Ectodermal cell (in vitro differentiated cells): ENCODE data around the gene RAP1GDS1. TPM values are rescaled to one million over a fixed set of nuclear protein-coding genes. Genes with fewer than 3 reads are reported as not detected.

Source experiments
- H3K27ac ChIP-seq: 2 replicates; pipeline ENCODE4 v1.7.0; 2013; ENCODE audit warnings: mild to moderate bottlenecking, low read depth, low read length; ENCODE audit not compliant: insufficient read depth, poor library complexity, severe bottlenecking
- H3K27me3 ChIP-seq: 2 replicates; pipeline ENCODE4 v1.7.0; 2013; ENCODE audit warnings: mild to moderate bottlenecking, low read length; ENCODE audit not compliant: insufficient read depth, control insufficient read depth, poor library complexity, severe bottlenecking
- H3K36me3 ChIP-seq: one replicate; pipeline ENCODE4 v1.7.0; 2013; ENCODE audit warnings: low read length; ENCODE audit not compliant: control insufficient read depth, insufficient read depth
- H3K4me1 ChIP-seq: one replicate; pipeline ENCODE4 v1.7.0; 2013; ENCODE audit warnings: low read length; ENCODE audit not compliant: control insufficient read depth, insufficient read depth
- H3K4me3 ChIP-seq: 2 replicates; pipeline ENCODE4 v1.7.0; 2013; ENCODE audit warnings: low read depth, low read length, control low read depth; ENCODE audit not compliant: insufficient read depth
- H3K9me3 ChIP-seq: 2 replicates; pipeline ENCODE4 v1.7.0; 2013; ENCODE audit warnings: mild to moderate bottlenecking, low read length, moderate library complexity; ENCODE audit not compliant: control insufficient read depth
- WGBS, 2 experiments: methylation state at CpG; one replicate each; pipeline ENCODE4 v1.1.7; 2013; ENCODE audit warnings: missing lambda C conversion rate in 2 of 2; 5-methylcytosine and 5-hydroxymethylcytosine counted together
- polyA plus RNA-seq, 4 experiments: library from polyadenylated mRNA; stranded (reverse); fragments of 50-300 nt; gene quantifications; one replicate each; pipeline ENCODE4 v1.2.3, GENCODE V29; 2013

Gene RAP1GDS1, protein sequence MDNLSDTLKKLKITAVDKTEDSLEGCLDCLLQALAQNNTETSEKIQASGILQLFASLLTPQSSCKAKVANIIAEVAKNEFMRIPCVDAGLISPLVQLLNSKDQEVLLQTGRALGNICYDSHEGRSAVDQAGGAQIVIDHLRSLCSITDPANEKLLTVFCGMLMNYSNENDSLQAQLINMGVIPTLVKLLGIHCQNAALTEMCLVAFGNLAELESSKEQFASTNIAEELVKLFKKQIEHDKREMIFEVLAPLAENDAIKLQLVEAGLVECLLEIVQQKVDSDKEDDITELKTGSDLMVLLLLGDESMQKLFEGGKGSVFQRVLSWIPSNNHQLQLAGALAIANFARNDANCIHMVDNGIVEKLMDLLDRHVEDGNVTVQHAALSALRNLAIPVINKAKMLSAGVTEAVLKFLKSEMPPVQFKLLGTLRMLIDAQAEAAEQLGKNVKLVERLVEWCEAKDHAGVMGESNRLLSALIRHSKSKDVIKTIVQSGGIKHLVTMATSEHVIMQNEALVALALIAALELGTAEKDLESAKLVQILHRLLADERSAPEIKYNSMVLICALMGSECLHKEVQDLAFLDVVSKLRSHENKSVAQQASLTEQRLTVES
- 44.9 TPM for polyA plus RNA-seq (2013, experiment 1 of 4)
- polyA plus RNA-seq (2013, experiment 2 of 4), result 36.6 TPM
- 34.8 TPM for polyA plus RNA-seq (2013, experiment 3 of 4)
- polyA plus RNA-seq (2013, experiment 4 of 4), result 34.9 TPM

DNA sequence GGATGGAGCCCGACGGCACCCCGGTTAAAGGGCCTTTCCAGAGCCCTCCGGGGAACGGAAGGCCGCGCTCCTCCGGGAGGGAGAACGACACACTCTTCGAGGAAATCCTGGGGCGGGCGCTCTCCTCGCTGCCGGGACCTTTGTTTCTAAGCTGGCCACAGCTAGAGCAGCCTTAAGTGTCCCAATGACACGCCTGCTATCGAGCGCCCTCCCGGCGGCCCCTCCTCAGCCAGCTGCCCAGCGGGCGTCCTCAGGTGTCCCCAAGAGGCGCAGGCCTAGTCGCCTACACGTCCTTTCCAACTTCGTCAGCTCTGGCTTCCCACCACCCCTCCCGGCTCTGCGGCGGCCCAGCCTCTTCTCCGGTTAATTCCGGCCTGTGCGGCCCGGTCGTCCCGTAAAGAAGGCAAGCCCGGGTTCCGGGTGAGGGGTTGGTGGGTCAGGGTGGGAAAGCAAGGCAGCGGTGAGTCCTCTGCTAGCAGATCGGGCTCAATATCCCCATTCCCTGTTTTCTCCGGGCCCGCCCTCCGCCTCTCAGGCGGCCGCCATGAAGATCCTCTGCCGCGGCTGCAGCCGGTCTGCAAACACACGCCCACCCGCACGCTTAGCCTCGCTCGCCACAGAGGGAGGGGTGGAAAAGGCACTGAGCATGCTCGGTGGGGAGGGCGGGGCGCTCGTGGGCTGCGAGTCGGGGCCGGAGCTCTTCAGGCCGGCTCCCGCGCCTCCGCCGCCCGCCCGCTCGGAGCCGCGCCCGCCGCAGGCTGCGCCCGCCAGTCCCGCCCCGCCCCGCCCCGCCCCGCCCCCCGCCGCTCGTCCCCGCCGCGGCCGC is at the start of gene RAP1GDS1:
Gene RAP1GDS1, plus strand, starts transcription at position 806 of the 826 bp plus-strand sequence. CDS start 182 bp downstream, outside the sequence.
- no peaks in the 10 kb centered on the region for H3K27me3 ChIP-seq
- peaks cover 8% of the 10 kb centered on the region for H3K4me1 ChIP-seq
- no peaks in the 10 kb centered on the region for H3K36me3 ChIP-seq
- 0% methylated on average over 84 of the region's 84 CpGs for WGBS, 2 experiments
- H3K4me3 ChIP-seq, result peak within 1 kb of the TSS; percentile 85
- H3K27ac ChIP-seq, result peak within 1 kb of the TSS; percentile 98
- H3K9me3 ChIP-seq, result no peaks in the 10 kb centered on the region

DNA sequence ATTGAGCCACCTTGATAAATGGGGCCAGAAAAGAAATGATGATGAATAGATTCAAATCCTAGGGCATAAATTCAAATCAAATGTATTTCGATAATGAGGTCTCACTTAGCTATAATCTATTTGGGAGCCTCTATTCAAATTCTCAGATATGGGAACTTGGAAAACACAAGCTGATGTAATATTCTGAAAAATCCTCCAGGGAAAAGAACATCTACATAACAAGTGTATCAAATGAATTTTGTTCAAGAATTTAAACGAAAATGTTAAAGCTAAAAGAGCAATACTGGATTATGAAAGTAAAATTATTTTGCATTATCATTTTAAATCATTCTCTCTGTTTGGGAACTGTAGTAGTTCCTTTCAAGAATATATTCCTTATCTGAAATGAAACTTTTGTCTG is 38.9 kb upstream of the RAP1GDS1 start:
- no peaks in the 10 kb centered on the region for H3K4me1 ChIP-seq
- no peaks in the 10 kb centered on the region for H3K9me3 ChIP-seq
- WGBS, 2 experiments, result 93% methylated on average over 1 of the region's 2 CpGs; no CpG with 5 or more reads in 1 of the 2 experiments
- no peaks in the 10 kb centered on the region for H3K27me3 ChIP-seq
- H3K27ac ChIP-seq, result no peak overlapping the region
- no peaks in the 10 kb centered on the region for H3K36me3 ChIP-seq
- H3K4me3 ChIP-seq, result no peak overlapping the region

DNA sequence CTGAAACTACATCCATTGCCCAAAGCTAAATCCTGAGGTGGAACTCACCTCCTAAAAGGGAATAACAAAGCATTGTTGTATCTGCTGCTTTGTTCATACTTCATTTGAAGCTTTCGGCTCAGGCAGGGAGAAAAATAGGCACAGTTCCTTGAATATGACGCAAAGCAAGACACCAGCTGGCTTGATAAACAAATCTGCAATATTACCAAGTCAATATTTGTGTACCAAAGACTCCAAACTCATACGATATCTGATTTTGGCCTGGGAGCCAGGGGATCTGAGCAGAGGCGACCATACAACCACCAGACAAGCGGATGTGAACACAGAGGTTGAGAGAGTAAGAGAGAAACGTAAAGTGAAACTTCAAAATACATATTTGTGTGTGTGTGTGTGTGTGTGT is 34.8 kb upstream of the RAP1GDS1 start:
- 80 to 98% methylated on average over 5 to 6 of the region's 6 CpGs for whole genome bisulfite sequencing, 2 experiments
- Histone ChIP-seq H3K4me1 (no peaks in the 10 kb centered on the region), H3K9me3 (no peaks in the 10 kb centered on the region)

DNA sequence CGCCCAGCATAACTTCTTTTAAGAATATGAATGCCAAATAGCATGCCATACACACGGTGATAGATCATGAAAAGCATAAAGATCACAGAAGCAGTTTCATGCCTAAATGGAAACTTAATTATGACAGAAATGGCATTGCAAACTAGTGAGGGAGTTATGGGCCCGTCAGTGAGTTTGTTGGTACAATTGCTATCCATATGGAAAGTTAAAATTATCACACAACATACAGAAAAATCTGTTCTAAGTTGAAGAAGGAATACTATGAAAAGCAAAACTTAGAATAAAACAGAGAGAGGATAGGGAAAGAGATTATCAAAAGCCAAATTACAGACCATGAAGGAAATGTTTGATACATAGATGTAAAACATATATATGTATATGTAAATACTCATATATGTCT is 30.2 kb upstream of the RAP1GDS1 start:
- H3K9me3 ChIP-seq, result no peaks in the 10 kb centered on the region
- no peaks in the 10 kb centered on the region for H3K4me1 ChIP-seq
- WGBS, 2 experiments, result 98% methylated on average over 2 to 3 of the region's 3 CpGs
- no peaks in the 10 kb centered on the region for H3K27me3 ChIP-seq
- no peaks in the 10 kb centered on the region for H3K36me3 ChIP-seq
- no peak overlapping the region for H3K4me3 ChIP-seq
- no peak overlapping the region for H3K27ac ChIP-seq

More for the DNA sequence above, 34.8 kb upstream of the RAP1GDS1 start:
- H3K27ac ChIP-seq, result no peak overlapping the region
- H3K36me3 ChIP-seq, result no peaks in the 10 kb centered on the region
- no peak overlapping the region for H3K4me3 ChIP-seq
- no peaks in the 10 kb centered on the region for H3K27me3 ChIP-seq

DNA sequence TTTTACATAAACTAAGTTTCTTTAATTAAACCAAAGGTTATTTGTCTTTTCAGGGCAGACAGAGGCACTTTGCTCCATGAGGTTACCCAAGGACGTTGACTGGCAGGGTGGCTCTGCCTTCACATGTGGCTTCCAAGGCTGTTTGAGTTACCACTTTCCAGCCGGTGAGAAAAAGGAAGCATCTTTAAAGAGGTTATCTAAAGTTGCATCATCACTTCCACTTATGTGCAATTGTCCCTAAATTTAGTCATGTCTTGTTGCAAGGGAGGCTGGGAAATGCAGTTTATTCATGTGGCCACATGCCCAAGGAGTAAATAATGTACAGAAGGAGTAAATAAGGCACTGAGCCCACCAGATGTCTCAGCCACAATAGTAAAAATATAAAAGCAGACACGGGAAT is 29.0 kb upstream of the RAP1GDS1 start:
- WGBS, 2 experiments, result 82 to 93% methylated on average over 3 of the region's 3 CpGs
- Histone ChIP-seq H3K27ac (no peak overlapping the region), H3K27me3 (no peaks in the 10 kb centered on the region), H3K4me1 (no peaks in the 10 kb centered on the region), H3K36me3 (no peaks in the 10 kb centered on the region), H3K9me3 (no peaks in the 10 kb centered on the region), H3K4me3 (no peak overlapping the region)

DNA sequence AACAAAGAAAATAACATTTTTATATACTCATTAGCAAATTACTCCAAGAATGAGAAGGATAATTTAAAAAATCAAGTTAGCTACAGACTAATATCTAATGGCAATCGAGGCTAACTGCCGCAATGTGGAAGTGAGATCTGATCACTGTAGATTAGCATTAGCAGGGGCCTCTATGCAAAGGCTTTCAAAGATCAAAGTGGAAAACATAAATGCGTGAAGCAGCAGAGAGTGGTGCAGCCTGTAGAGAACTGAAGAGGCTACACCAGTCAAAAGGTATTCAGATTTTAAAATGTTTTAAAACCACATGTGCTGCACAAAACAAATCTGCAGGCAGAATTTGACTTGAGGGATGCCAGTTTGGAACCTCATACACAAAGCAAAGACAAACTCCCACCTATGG is 24.0 kb upstream of the RAP1GDS1 start:
- 89 to 95% methylated on average over 3 of the region's 3 CpGs for WGBS, 2 experiments
- no peak overlapping the region for H3K27ac ChIP-seq
- H3K9me3 ChIP-seq, result no peaks in the 10 kb centered on the region
- H3K36me3 ChIP-seq, result no peaks in the 10 kb centered on the region
- H3K27me3 ChIP-seq, result no peaks in the 10 kb centered on the region
- no peaks in the 10 kb centered on the region for H3K4me1 ChIP-seq
- H3K4me3 ChIP-seq, result no peak overlapping the region

DNA sequence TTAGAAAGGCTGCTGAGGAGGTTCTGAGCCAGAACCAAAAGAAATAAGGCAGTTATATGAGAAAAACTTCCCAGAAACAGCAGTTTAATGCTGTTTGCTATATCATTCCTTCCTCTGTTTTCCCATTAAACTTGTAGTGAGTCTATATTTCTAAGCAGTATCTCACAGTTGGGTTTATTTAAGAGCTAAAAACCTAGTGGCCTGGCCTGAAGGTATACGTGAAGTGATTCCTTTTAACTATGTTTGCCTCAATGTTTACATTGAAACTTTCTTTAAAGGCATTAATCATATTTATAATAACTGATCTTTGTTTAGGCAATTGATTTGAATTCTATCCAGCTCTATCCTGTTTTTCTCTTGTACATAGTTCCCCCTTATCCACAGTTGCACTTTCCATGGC is 19.1 kb upstream of the RAP1GDS1 start:
- Histone ChIP-seq H3K4me1 (no peaks in the 10 kb centered on the region), H3K27me3 (no peaks in the 10 kb centered on the region), H3K9me3 (no peaks in the 10 kb centered on the region), H3K4me3 (no peak overlapping the region), H3K27ac (no peak overlapping the region), H3K36me3 (no peaks in the 10 kb centered on the region)
- 88 to 100% methylated on average over 1 of the region's 1 CpG for WGBS, 2 experiments

DNA sequence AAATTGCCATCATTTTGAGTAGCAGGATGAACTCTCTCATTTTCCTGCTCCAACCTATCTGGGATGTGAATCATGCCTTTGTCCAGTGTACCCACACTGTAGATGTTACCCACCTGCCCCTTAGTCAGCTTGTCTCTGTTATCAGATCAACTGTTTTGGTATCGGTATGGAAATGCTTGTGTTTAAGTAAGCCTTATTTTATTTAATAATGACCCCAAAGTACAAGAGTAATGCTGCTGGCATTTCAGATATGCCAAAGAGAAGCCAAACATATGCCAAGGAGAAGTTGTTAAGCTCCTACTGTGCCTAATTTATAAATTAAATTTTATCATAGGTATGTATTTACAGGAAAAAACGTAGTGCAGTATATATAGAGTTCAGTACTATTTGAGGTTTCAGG is 18.6 kb upstream of the RAP1GDS1 start:
- Histone ChIP-seq H3K4me1 (no peaks in the 10 kb centered on the region), H3K4me3 (no peak overlapping the region), H3K9me3 (no peaks in the 10 kb centered on the region), H3K36me3 (no peaks in the 10 kb centered on the region), H3K27ac (no peak overlapping the region), H3K27me3 (no peaks in the 10 kb centered on the region)
- 93 to 100% methylated on average over 1 of the region's 2 CpGs for WGBS, 2 experiments

DNA sequence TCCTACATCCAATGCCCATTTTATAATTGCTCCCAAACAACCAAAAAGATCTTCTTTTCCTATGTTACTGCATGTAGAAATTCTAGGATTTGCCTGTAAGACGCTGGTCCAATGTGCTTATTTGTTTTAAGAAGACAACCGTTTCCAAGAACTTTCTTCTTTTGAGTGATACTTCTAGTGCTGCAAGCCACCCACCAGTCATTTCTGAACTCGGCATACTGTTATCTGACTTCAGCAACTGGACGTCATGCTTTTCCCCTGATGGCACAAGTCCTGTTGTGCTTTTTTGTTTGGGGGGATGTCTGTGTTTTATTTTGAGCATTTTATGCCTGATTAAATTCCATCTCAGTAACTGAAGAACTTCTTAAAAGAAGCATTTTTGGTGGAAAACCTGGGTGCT is 16.0 kb upstream of the RAP1GDS1 start:
- Histone ChIP-seq H3K36me3 (no peaks in the 10 kb centered on the region), H3K4me3 (no peak overlapping the region), H3K4me1 (no peaks in the 10 kb centered on the region), H3K27me3 (no peaks in the 10 kb centered on the region), H3K27ac (no peak overlapping the region), H3K9me3 (no peaks in the 10 kb centered on the region)
- 87 to 95% methylated on average over 4 of the region's 4 CpGs for WGBS, 2 experiments

DNA sequence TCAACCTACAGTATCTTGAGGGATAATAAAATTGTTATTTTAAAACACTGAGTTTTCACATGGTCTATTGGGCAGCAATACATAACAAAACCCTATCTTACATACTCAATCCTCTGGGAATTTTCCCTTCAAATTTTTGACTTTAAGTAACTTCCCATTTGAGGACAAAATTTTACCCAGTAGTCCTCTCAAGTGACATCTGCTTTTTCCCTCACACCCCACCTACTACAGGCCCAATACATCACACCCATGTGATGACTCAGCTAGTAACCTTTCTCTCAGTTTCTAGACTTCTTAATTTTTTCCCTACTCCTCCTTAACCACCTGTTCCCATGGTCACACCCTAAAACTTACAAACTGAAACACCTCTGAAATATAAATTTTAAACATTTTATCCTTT is 12.2 kb upstream of the RAP1GDS1 start:
- H3K36me3 ChIP-seq, result no peaks in the 10 kb centered on the region
- no peaks in the 10 kb centered on the region for H3K4me1 ChIP-seq
- H3K27ac ChIP-seq, result no peak overlapping the region
- no peak overlapping the region for H3K4me3 ChIP-seq
- H3K9me3 ChIP-seq, result no peaks in the 10 kb centered on the region
- H3K27me3 ChIP-seq, result no peaks in the 10 kb centered on the region
